Glutamatergic neuron (in vitro differentiated cells): ENCODE measurements around the gene IDUA. TPM values are rescaled to one million over a fixed set of nuclear protein-coding genes. Genes with fewer than 3 reads are reported as not detected.

Experiments
- DNase-seq: peaks from one replicate; pipeline ENCODE4 v3.0.0; 2022
- H3K27ac Mint-ChIP-seq: one replicate; pipeline ENCODE4 v1.8.0; 2020; ENCODE audit warnings: mild to moderate bottlenecking, mixed read lengths, inconsistent platforms; ENCODE audit not compliant: unreplicated experiment
- H3K27me3 Mint-ChIP-seq: one replicate; pipeline ENCODE4 v1.8.0; 2020; ENCODE audit warnings: mild to moderate bottlenecking, moderate library complexity, mixed read lengths, inconsistent platforms; ENCODE audit not compliant: unreplicated experiment
- H3K36me3 Mint-ChIP-seq: one replicate; pipeline ENCODE4 v1.8.0; 2020; ENCODE audit warnings: mild to moderate bottlenecking, mixed read lengths, inconsistent platforms; ENCODE audit not compliant: unreplicated experiment
- H3K4me1 Mint-ChIP-seq: one replicate; pipeline ENCODE4 v1.8.0; 2020; ENCODE audit warnings: mild to moderate bottlenecking, low read depth, mixed read lengths, inconsistent platforms; ENCODE audit not compliant: unreplicated experiment
- H3K4me3 Mint-ChIP-seq: one replicate; pipeline ENCODE4 v1.8.0; 2020; ENCODE audit warnings: mild to moderate bottlenecking, mixed read lengths, inconsistent platforms; ENCODE audit not compliant: unreplicated experiment
- H3K9me3 Mint-ChIP-seq: one replicate; pipeline ENCODE4 v1.8.0; 2020; ENCODE audit warnings: mild to moderate bottlenecking, moderate library complexity, mixed read lengths, inconsistent platforms; ENCODE audit not compliant: unreplicated experiment
- CTCF ChIP-seq: fragments of 200-600 bp; sonication (generic); IDR thresholded peaks from one replicate; pipeline ENCODE4 v1.5.0; 2021; ENCODE audit not compliant: partially characterized antibody, unreplicated experiment
- total RNA-seq: library from RNA; stranded (reverse); fragmentation: NEBNext Ultra II Directional; extraction: Animal tissue kit (Norgen Biotek cat#: 25700); gene quantifications from one replicate; pipeline ENCODE4 v1.2.1, GENCODE V29; 2021; ENCODE audit not compliant: unreplicated experiment

Gene IDUA
- total RNA-seq, 1 donor from 2014 or later: 20.3 TPM

GRCh38 chr4:1011666-1012033 is 24.8 kb downstream of the IDUA start:
- H3K4me3 Mint-ChIP-seq: no peak overlapping the region
- no peak for TF ChIP-seq CTCF
- no peak for DNase-seq
- H3K36me3 Mint-ChIP-seq: peaks cover 5% of the 10 kb centered on the region
- peaks cover 12% of the 10 kb centered on the region for H3K27me3 Mint-ChIP-seq
- peaks cover 5% of the 10 kb centered on the region for H3K9me3 Mint-ChIP-seq
- H3K4me1 Mint-ChIP-seq: peaks cover 3% of the 10 kb centered on the region
- H3K27ac Mint-ChIP-seq: no peak overlapping the region

DNA sequence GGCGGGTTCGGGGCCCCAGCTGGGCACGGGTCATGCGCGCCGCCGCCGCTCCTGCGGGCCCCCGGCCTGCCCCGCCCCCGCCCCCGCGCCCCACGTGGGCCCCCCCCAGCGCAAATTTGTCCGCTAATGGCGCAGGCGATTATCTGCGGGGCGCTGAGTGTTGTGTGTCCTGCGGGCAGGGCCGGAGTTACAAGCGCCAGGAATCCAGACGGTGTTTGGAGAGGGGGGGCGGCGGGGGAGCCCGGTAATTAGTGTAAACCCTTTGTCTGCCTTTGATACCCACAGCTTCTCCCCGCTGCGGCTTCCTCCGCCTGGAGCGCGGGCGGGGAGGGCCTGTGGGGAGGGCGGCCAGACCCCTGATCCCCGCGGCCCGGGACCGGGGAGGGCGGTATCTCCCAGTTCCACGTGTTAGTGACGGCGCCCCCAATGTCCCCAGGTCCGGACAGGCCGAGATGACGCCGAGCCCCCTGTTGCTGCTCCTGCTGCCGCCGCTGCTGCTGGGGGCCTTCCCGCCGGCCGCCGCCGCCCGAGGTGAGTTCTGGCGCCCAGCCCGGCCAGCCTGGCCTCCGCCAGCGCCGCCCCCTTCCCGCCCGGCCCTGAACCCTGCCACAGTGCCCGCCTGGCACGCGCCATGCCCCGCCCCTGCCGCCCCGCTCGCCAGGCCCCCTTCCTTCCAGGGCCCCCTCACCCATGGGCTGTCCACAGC is 25.3 kb downstream of the IDUA start:
- Mint-ChIP-seq H3K36me3 (peaks cover 5% of the 10 kb centered on the region), H3K27ac (no peak overlapping the region), H3K4me1 (peaks cover 3% of the 10 kb centered on the region), H3K9me3 (peaks cover 5% of the 10 kb centered on the region), H3K27me3 (peaks cover 9% of the 10 kb centered on the region), H3K4me3 (no peak overlapping the region)
- DNase-seq: no peak
- TF ChIP-seq CTCF: no peak

DNA sequence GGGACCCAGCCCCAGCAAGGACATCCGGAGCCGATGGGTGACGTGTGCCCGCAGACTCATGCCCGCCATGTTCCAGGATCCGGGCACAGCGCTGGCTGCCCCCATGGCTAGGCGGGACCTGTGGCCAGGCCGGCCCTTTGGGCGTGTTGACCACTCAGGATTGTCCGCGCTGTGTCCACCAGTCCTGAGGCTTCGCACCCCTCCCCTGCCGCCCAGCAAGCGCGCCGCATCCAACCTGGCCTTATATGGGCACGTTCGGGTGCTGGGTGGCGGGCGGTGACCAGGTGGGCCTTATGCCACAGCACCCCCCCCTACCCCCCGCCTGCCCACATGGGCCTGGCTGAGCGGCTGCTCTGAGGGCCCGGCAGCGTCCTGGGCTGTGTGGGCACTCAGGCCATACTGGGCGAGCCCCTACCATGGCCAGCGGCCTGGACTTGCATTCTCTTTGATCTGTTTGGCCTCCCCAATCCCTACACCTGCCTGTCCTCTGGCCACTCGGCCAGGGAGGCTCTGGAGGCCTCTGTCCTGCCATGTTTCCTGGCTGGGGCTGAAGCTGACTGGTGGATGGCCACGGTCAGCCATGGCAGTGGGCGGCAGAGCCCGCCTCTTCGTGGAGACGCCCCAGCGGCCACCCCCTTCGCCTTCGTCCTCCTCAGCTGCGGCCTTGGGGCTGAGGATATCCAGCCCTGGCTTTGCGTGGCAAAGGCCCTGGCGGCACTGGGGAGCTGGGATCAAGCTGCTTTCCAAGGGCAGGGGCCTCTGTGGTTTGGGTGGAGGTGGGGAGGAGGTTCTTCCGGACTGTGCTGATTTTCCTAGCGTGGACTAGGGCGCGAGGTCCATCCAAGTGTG is 26.6 kb downstream of the IDUA start:
- no peaks in the 10 kb centered on the region for H3K4me1 Mint-ChIP-seq
- no peak overlapping the region for H3K4me3 Mint-ChIP-seq
- peaks cover 5% of the 10 kb centered on the region for H3K27me3 Mint-ChIP-seq
- TF ChIP-seq CTCF: no peak
- DNase-seq: no peak
- H3K9me3 Mint-ChIP-seq: no peaks in the 10 kb centered on the region
- H3K36me3 Mint-ChIP-seq: no peaks in the 10 kb centered on the region
- no peak overlapping the region for H3K27ac Mint-ChIP-seq

GRCh38 chr4:1014291-1015167 is 27.7 kb downstream of the IDUA start:
- Mint-ChIP-seq H3K4me3 (no peak overlapping the region), H3K36me3 (no peaks in the 10 kb centered on the region), H3K27ac (no peak overlapping the region), H3K27me3 (peaks cover 5% of the 10 kb centered on the region), H3K4me1 (no peaks in the 10 kb centered on the region), H3K9me3 (no peaks in the 10 kb centered on the region)
- DNase-seq: no peak
- TF ChIP-seq CTCF: no peak
